Midbrain (tissue), 1 donor: ENCODE data around the gene SNCAIP.
A peak's percentile ranks its signal among the peaks of the same experiment; 100 is the strongest.

Source experiments
- DNase-seq: peaks from one replicate; lab custom pipeline; 2025; lab: John Stamatoyannopoulos, UW

SNCAIP gene

GRCh38 chr5:122427621-122428020 lies 115.6 kb downstream of the SNCAIP start:
- DNase-seq = no peak

GRCh38 chr5:122429545-122430318 lies 117.7 kb downstream of the SNCAIP start:
- no peak for DNase-seq

- no peak for DNase-seq
These were observed 118.2 kb downstream of the SNCAIP start for GRCh38 chr5:122430319-122430586.

- DNase-seq = no peak
These were observed 119.3 kb downstream of the SNCAIP start for GRCh38 chr5:122431298-122431697.

- peak; percentile 22 for DNase-seq
These were observed 122.4 kb downstream of the SNCAIP start for GRCh38 chr5:122434205-122434970.

GRCh38 chr5:122435234-122435633 lies 123.2 kb downstream of the SNCAIP start:
- no peak for DNase-seq

- peak; percentile 36 for DNase-seq
These were observed 123.7 kb downstream of the SNCAIP start for GRCh38 chr5:122435761-122436160.

- DNase-seq = no peak
These were observed 124.6 kb downstream of the SNCAIP start for GRCh38 chr5:122436615-122437014.

GRCh38 chr5:122439645-122440044 lies 127.6 kb downstream of the SNCAIP start:
- DNase-seq = no peak

GRCh38 chr5:122442938-122443337 lies 130.9 kb downstream of the SNCAIP start:
- DNase-seq = no peak

- no peak for DNase-seq
These were observed 132.4 kb downstream of the SNCAIP start for GRCh38 chr5:122444411-122444810.

GRCh38 chr5:122445070-122445469 lies 133.0 kb downstream of the SNCAIP start:
- no peak for DNase-seq

- DNase-seq = no peak
These were observed 135.0 kb downstream of the SNCAIP start for GRCh38 chr5:122447072-122447471.

GRCh38 chr5:122447879-122448278 lies 135.8 kb downstream of the SNCAIP start:
- no peak for DNase-seq

- no peak for DNase-seq
These were observed 142.5 kb downstream of the SNCAIP start for GRCh38 chr5:122454541-122454940.

- no peak for DNase-seq
These were observed 143.9 kb downstream of the SNCAIP start for GRCh38 chr5:122455939-122456338.

GRCh38 chr5:122457178-122457826 lies 145.3 kb downstream of the SNCAIP start:
- no peak for DNase-seq

GRCh38 chr5:122458278-122458872 lies 146.3 kb downstream of the SNCAIP start:
- DNase-seq = no peak

GRCh38 chr5:122462486-122462885 lies 150.4 kb downstream of the SNCAIP start:
- no peak for DNase-seq

GRCh38 chr5:122463221-122463620 lies 151.2 kb downstream of the SNCAIP start:
- DNase-seq = no peak

GRCh38 chr5:122464191-122464590 lies 152.2 kb downstream of the SNCAIP start:
- DNase-seq = no peak

- no peak for DNase-seq
These were observed 153.1 kb downstream of the SNCAIP start for GRCh38 chr5:122465031-122465577.
